ENCODE measurements around the gene FOXP2.

DNA sequence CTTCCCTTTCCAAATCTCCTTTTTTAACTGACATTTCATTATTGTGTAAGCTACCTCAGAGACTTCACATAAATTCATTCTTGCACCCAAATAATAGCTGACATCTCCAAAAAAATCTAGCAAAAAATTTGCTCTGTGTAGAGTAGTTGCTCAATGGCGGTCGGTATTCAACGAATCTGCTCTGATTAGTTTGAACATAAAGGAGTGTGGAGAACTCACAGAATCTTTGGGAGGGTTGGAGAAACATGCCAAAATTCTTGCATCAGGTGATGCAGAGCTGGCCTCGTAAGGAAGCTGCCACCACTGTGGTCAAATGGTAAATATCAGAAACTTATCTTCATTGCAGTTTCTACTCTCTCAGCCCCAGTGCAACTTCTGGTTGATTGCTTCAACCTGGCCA lies 306.1 kb downstream of the FOXP2 start:
- TF ChIP-seq, protein P1, sequence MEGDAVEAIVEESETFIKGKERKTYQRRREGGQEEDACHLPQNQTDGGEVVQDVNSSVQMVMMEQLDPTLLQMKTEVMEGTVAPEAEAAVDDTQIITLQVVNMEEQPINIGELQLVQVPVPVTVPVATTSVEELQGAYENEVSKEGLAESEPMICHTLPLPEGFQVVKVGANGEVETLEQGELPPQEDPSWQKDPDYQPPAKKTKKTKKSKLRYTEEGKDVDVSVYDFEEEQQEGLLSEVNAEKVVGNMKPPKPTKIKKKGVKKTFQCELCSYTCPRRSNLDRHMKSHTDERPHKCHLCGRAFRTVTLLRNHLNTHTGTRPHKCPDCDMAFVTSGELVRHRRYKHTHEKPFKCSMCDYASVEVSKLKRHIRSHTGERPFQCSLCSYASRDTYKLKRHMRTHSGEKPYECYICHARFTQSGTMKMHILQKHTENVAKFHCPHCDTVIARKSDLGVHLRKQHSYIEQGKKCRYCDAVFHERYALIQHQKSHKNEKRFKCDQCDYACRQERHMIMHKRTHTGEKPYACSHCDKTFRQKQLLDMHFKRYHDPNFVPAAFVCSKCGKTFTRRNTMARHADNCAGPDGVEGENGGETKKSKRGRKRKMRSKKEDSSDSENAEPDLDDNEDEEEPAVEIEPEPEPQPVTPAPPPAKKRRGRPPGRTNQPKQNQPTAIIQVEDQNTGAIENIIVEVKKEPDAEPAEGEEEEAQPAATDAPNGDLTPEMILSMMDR (IDR thresholded peaks at IDR 0.05; ENCODE audit: low read length): no peak
- no peak for TF ChIP-seq EZH2 (IDR thresholded peaks at IDR 0.05; ENCODE audit: borderline replicate concordance, low read length)
